Right lobe of liver (tissue), 4 donors: ENCODE results near the gene NPIPA5.
"Not testable (repeated sequence)": the region's sequence is repeated elsewhere in the genome, so short reads cannot be mapped to it uniquely, and the experiment has no call there.

ENCODE experiments used
- CTCF ChIP-seq, 4 donors: fragments of 200-600 bp in 3 of 4; fragments of 450-650 bp in 1 of 4; IDR thresholded peaks; one replicate each; pipeline versions ENCODE4 v1.5.1 to v1.8.0; 2016 to 2022; ENCODE audit warnings: antibody characterized with exemption in 4 of 4, mild to moderate bottlenecking in 2 of 4
- POLR2A ChIP-seq: fragments of 450-650 bp; IDR thresholded peaks from one replicate; pipeline ENCODE4 v1.6.1; 2017; ENCODE audit warnings: antibody characterized with exemption, mild to moderate bottlenecking
- donor health status: DM: no; HTN: no; CAD: no.
- donor health status: DM: no; HTN: no; CAD: no.
- donor health status: DM: no; HTN: yes; CAD: no.

- TF ChIP-seq CTCF (IDR thresholded peaks at IDR 0.05); POLR2A: not testable (repeated sequence)
These were observed 42.5 kb downstream of the NPIPA5 start for GRCh38 chr16:15335609-15336008.
